Measurements from ENCODE around the gene RUNX2. TPM values are rescaled to one million over a fixed set of nuclear protein-coding genes. Genes with fewer than 3 reads are reported as not detected.

RUNX2 gene
- total RNA-seq, 4 donors from 2014 or later, result 1.00 to 8.1 (median 3.6) TPM

GRCh38 chr6:45606831-45607400, 278.8 kb downstream of the RUNX2 start:
- H3K27me3 ChIP-seq, result no peaks in the 10 kb centered on the region
- no peak for TF ChIP-seq CTCF (IDR thresholded peaks at IDR 0.05)
- TF ChIP-seq EP300 (IDR thresholded peaks at IDR 0.05; ENCODE audit: low read depth), result no peak
- TF ChIP-seq POLR2AphosphoS5 (IDR thresholded peaks at IDR 0.05), result no peak
- no peak for TF ChIP-seq POLR2A (IDR thresholded peaks at IDR 0.05)
- intact Hi-C loops (cut with DNase I; ENCODE audit: low total_unique reads) (no loop called here), in situ Hi-C loops (cut with MboI; ENCODE audit: low pct_ligation_motif_present in 1 of 4, low pct_unique_long_range_greater_than_20kb in 1 of 4, low sequenced_read_pairs in 3 of 4) (no loop called here)
- peak overlapping the region in 3 of 4 donors; percentile 30 to 57 (median 36) for H3K27ac ChIP-seq
- 56 to 63% methylated on average over 6 to 7 of the region's 7 CpGs for WGBS, 2 donors (ENCODE audit: low coverage in 1 of 2)
- DNase-seq, result peak; percentile 45
- H3K36me3 ChIP-seq, result no peaks in the 10 kb centered on the region
- H3K4me3 ChIP-seq, result no peak overlapping the region
- H3K4me1 ChIP-seq, result peaks cover 0 to 28% (median 13%) of the 10 kb centered on the region in 4 donors
- no peaks in the 10 kb centered on the region for H3K9me3 ChIP-seq

GRCh38 chr6:45607798-45608197, 279.7 kb downstream of the RUNX2 start:
- H3K36me3 ChIP-seq, result no peaks in the 10 kb centered on the region
- TF ChIP-seq EP300 (IDR thresholded peaks at IDR 0.05; ENCODE audit: low read depth), result peak; percentile 49
- no peak for TF ChIP-seq CTCF (IDR thresholded peaks at IDR 0.05)
- TF ChIP-seq POLR2A (IDR thresholded peaks at IDR 0.05), result no peak
- TF ChIP-seq POLR2AphosphoS5 (IDR thresholded peaks at IDR 0.05), result peak in 2 of 3 donors; percentile 27 to 44
- 36 to 43% methylated on average over 1 to 4 of the region's 4 CpGs for WGBS, 2 donors (ENCODE audit: low coverage in 1 of 2)
- peak overlapping the region in 2 of 4 donors; percentile 49 to 57 for H3K27ac ChIP-seq
- in situ Hi-C loops (cut with MboI; ENCODE audit: low pct_ligation_motif_present in 1 of 4, low pct_unique_long_range_greater_than_20kb in 1 of 4, low sequenced_read_pairs in 3 of 4), result no loop called here
- DNase-seq, result peak; percentile 33
- H3K27me3 ChIP-seq, result no peaks in the 10 kb centered on the region
- peaks cover 0 to 28% (median 13%) of the 10 kb centered on the region in 4 donors for H3K4me1 ChIP-seq
- intact Hi-C loops (cut with DNase I; ENCODE audit: low total_unique reads), result no loop called here
- no peak overlapping the region for H3K4me3 ChIP-seq
- no peaks in the 10 kb centered on the region for H3K9me3 ChIP-seq

- H3K27ac ChIP-seq, result peak overlapping the region in 2 of 4 donors; percentile 49 to 54
- no peaks in the 10 kb centered on the region for H3K36me3 ChIP-seq
- H3K9me3 ChIP-seq, result no peaks in the 10 kb centered on the region
- TF ChIP-seq EP300 (IDR thresholded peaks at IDR 0.05; ENCODE audit: low read depth) (no peak), CTCF (IDR thresholded peaks at IDR 0.05) (peak in 1 of 5 experiments; percentile 12)
- in situ Hi-C loops (cut with MboI; ENCODE audit: low pct_ligation_motif_present in 1 of 4, low pct_unique_long_range_greater_than_20kb in 1 of 4, low sequenced_read_pairs in 3 of 4), result no loop called here
- WGBS, 2 donors (ENCODE audit: low coverage in 1 of 2), result 62 to 77% methylated on average over 10 of the region's 10 CpGs
- no peak for DNase-seq
- intact Hi-C loops (cut with DNase I; ENCODE audit: low total_unique reads), result no loop called here
- H3K4me1 ChIP-seq, result peaks cover 0 to 28% (median 13%) of the 10 kb centered on the region in 4 donors
- no peak overlapping the region for H3K4me3 ChIP-seq
- no peaks in the 10 kb centered on the region for H3K27me3 ChIP-seq
These were observed 280.3 kb downstream of the RUNX2 start for GRCh38 chr6:45608252-45608913.

GRCh38 chr6:45609141-45609638, 281.1 kb downstream of the RUNX2 start:
- Histone ChIP-seq H3K27me3 (no peaks in the 10 kb centered on the region), H3K36me3 (no peaks in the 10 kb centered on the region), H3K9me3 (no peaks in the 10 kb centered on the region), H3K27ac (peak overlapping the region in 1 of 4 donors; percentile 54), H3K4me3 (no peak overlapping the region), H3K4me1 (peaks cover 0 to 28% (median 13%) of the 10 kb centered on the region in 4 donors)
- DNase-seq, result no peak
- in situ Hi-C loops (cut with MboI; ENCODE audit: low pct_ligation_motif_present in 1 of 4, low pct_unique_long_range_greater_than_20kb in 1 of 4, low sequenced_read_pairs in 3 of 4), result no loop called here
- intact Hi-C loops (cut with DNase I; ENCODE audit: low total_unique reads), result no loop called here
- no peak for TF ChIP-seq POLR2AphosphoS5 (IDR thresholded peaks at IDR 0.05)
- TF ChIP-seq EP300 (IDR thresholded peaks at IDR 0.05; ENCODE audit: low read depth), result no peak
- TF ChIP-seq POLR2A (IDR thresholded peaks at IDR 0.05), result no peak
- TF ChIP-seq CTCF (IDR thresholded peaks at IDR 0.05), result no peak
- WGBS, 2 donors (ENCODE audit: low coverage in 1 of 2), result 89% methylated on average over 6 of the region's 6 CpGs; no CpG with 5 or more reads in 1 of the 2 donors
